Stimulated activated CD8-positive, alpha-beta memory T cell treated with anti-CD3 and anti-CD28 coated beads, Interleukin-12 subunit alpha, Interleukin-12 subunit beta, amount 100 ng/mL, for 24 hours (primary cell): ENCODE measurements around the gene ADAM22.

ENCODE experiments used
- DNase-seq: peaks from one replicate; pipeline ENCODE4 v3.0.0-alpha.2; 2020; ENCODE audit errors: extremely low read depth

ADAM22 gene

DNA sequence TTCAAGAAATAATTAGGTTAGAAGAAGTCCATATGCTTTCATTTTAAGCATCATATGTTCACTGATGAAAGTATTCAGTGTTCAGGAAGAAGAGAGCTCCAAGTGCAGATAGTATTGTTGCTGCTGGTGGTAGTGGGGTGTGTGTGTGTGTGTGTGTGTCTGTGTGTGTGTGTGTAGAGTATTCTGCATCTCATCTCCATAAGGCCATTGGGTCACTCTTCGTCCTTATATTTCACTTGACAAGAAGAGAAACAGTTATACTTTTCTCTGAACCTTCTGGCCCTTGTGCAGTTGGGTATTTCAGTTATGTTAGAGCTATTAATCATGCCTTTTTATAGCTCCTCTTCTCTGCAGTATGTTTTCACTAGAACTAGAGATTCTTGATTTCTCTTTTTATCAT lies 26.2 kb downstream of the ADAM22 start:
- DNase-seq, result no peak

DNA sequence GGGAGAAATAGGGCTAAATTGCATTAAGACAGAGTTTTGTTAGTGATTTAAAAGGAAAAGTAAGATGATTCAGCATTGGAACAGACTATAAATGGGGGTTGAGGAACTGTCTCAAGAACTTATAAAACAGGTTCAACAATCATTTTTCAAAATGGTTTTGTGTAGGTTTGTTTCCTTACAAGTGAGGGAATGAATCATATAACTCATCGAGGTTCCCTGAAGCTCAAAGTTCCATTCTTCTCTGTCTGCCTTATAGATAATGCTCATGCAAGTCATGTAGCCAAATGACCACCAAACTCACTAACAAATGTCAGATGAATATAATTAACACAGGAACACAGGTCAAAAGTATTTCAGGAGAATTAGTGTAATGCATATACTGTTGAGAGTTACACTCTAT lies 27.7 kb downstream of the ADAM22 start:
- DNase-seq, result no peak

GRCh38 chr7:87966271-87966670 lies 32.2 kb downstream of the ADAM22 start:
- DNase-seq, result no peak

- no peak for DNase-seq
These were observed 34.0 kb downstream of the ADAM22 start for GRCh38 chr7:87968021-87968420.

DNA sequence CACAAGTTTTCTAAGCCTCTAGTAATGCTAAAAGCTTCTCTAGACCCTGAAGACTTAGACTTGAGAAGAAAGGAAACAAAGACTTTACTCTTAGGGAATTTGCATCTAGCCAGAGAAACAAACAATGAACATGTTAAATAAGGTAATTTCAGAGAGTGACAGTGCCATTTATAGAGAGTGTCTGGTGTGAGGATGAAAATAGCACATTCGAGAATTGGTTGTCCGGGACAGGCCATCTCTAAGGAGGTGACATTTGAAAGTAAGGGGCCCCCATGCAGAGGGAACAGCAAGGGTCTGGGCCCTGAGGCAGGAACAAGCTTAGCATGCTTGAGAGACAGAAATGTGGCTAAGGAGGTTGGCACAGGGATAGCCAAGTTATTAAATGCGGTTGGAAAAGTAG lies 48.1 kb downstream of the ADAM22 start:
- DNase-seq, result no peak

DNA sequence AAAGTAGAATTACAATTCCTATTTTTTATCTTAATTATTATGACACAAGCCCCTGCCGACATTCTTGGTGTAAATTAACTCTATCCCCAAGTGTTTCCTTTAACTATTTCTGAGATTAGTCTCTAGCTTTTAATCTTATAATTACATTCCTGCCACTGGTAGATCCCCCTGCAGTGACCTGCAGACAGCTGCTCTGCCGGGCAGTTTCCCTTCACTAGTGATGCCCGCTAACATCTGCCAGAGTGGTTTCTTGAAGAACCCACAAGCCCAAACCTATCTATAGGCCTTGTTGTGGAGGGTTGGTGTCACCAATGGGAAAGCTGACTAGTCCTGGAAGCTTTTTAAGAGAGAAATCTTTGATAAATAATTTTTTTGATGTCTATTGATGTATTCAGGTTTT lies 50.0 kb downstream of the ADAM22 start:
- no peak for DNase-seq

DNA sequence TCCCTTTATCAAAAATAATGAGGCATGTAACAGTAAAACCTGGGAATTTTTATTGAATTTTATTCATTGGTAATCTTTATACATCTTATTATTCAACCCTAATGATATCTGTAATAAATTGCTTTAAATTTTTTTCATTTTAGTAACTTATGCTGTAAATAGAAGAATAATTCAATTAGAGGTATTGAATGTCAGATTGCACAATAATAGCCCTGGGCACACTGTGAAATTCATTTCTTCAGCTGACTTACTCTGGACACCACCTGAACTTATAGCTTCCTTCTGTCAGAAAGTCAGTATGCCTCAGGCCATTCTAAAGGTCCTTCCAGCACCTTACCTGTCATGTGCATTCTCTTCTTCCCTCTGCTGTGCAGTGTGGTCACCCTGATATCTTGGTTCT lies 59.2 kb downstream of the ADAM22 start:
- no peak for DNase-seq

GRCh38 chr7:87999261-87999660 lies 65.2 kb downstream of the ADAM22 start:
- no peak for DNase-seq

GRCh38 chr7:88001744-88002530 lies 67.9 kb downstream of the ADAM22 start:
- DNase-seq, result no peak

DNA sequence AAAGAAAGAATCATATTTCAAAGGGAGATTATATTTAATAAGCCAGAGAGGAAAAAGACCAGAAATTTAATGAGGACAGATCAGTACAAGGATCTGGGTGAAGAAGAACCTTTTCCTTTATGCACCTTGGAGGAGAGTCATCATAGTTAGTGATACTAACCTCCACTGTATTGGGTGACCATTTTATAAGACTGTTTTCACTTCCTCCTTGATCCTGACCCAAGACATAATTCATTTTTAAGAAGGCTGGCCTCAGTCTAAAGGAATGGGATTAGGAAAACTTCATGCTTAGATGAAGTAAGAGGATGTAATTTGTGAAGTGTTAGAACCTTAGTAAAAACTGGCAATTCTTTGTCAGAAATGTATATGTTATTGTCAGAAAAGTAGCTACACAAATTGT lies 68.6 kb downstream of the ADAM22 start:
- DNase-seq, result no peak

- DNase-seq, result no peak
These were observed 69.5 kb downstream of the ADAM22 start for GRCh38 chr7:88003581-88003980.

DNA sequence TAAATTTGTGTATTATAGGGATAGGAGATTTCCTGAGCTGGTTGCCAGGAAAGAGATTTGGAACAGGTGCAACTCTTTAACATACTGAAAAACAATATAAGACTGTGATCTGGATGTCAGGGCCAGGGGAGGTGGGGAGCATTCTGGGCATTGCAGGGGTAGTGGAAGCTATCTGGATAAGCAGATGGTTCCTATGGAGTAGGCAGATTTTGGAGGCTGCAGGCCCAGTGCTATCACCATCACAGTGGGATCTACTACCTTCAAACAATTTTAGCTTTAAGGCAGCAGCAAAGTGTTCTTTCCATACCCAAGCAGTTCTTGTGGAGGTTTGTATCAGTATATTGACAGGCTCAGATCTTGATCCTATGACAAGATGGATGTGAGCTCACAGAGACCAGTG lies 71.1 kb downstream of the ADAM22 start:
- DNase-seq, result no peak

DNA sequence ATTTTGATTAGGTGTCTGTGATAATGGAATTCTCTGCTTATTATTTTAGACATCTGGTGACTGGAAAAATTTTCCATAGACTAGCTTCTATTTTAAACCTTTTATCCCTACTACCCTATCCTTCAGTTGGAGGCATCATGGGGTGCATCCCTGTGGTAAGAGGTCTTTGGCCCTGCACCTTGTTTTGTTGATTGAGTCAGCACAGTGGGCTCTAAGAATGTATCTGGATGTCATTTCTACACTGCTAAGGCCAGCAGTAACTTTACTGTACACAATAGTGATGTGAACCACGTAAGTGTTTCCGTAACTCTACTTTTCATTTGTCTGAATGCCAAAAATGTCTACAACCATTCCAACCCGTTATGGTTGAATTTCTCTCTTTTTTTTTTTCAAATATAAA lies 75.6 kb downstream of the ADAM22 start:
- DNase-seq, result no peak

GRCh38 chr7:88012086-88012485 lies 78.0 kb downstream of the ADAM22 start:
- DNase-seq, result no peak

GRCh38 chr7:88013981-88014380 lies 79.9 kb downstream of the ADAM22 start:
- DNase-seq, result no peak

DNA sequence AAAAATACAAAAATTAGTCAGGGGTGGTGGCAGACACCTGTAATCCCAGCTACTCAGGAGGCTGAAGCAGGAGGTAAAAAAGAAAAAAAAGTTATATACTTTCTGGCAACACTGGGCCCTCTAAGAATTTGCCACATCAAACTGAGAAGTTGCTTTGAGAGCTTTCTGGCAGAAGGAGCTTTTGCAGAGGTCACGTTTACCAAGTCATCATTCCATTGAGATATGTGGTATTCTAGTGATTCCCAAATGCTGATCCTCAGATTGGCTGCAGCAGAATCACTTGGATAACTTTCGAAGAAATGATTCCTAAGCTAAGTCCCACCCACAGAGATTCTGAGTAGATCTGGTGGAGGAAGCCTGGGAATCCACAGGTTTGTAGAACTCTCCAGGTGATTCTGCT lies 80.5 kb downstream of the ADAM22 start:
- DNase-seq, result no peak

GRCh38 chr7:88015309-88015708 lies 81.3 kb downstream of the ADAM22 start:
- DNase-seq, result no peak

DNA sequence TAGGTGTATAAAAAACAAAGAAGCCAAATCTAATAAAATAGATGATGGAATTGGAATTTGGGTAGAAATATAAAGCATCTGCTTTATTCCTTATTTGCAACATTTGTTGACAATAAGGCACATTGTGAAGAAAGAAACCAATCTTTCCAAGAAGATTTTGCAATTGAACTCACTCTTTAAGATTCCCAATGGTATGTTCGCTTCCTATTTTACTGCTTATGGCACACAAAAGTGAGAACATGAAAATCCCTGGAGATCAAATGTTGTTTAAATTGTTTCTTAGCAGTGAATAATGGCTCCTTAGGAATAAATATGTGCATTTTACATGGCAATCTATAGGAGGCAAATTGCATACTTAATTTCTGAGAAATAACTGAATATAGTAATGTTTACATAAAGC lies 84.5 kb downstream of the ADAM22 start:
- DNase-seq, result no peak

GRCh38 chr7:88020953-88021665 lies 87.1 kb downstream of the ADAM22 start:
- DNase-seq, result no peak

DNA sequence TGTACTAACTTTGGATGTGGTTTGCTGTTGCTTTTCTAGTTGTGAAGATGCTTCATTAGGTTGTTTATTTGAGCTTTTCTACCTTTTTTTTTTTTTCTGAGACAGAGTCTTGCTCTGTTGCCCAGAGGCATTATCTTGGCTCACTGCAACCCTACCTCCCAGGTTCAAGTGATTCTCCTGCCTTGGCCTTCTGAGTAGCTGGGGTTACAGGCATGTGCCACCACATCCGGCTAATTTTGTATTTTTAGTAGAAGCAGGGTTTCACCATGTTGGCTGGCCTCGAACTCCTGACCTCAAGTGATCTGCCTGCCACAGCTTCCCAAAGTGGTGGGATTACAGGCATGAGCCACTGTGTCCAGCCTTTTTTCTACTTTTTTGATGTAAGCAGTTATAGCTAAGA lies 93.7 kb downstream of the ADAM22 start:
- no peak for DNase-seq

- DNase-seq, result no peak
These were observed 100.1 kb downstream of the ADAM22 start for GRCh38 chr7:88034083-88034695.

DNA sequence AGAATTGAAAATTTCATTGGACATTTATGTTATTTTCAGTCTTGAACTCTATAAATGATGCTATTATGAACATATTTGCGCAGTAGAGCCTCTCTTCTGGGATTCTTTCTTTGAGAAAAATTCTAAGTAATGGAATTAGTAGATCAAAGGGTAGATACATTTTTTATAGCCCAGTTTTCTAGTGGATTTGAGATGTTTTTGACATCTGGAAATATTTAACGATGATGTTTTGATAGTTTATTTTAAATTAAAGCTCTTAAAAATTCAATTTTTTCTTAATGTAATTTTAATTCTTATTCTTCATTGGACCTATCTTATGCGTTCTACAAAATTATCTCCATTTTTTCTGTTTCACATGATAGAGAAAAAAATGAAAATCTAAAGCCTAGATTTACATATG lies 103.0 kb downstream of the ADAM22 start:
- no peak for DNase-seq

GRCh38 chr7:88040694-88041093 lies 106.6 kb downstream of the ADAM22 start:
- DNase-seq, result no peak
